Heart left ventricle (tissue), 13 donors: ENCODE data around the gene ADAMTS12.

ENCODE experiments used
- CTCF ChIP-seq, 12 donors: fragments of 200-600 bp; sonication (generic) in 4 of 12; IDR thresholded peaks; one replicate each; pipeline versions ENCODE4 v1.5.0 to v1.8.0; 2018 to 2022; ENCODE audit warnings: antibody characterized with exemption in 12 of 12, mild to moderate bottlenecking in 5 of 12
- POLR2A ChIP-seq, 2 donors: fragments of 450-650 bp; IDR thresholded peaks; one replicate each; pipeline ENCODE4 v1.6.1; 2017; ENCODE audit warnings: antibody characterized with exemption in 2 of 2, mild to moderate bottlenecking in 2 of 2, moderate library complexity in 2 of 2
- donor health status: ischemic (EF 13 %, LVEDD 7.1; RV severe dilation, severe dysfunction).
- donor health status: DM: no; HTN: yes; CAD: no.
- donor health status: DM: no; HTN: no; CAD: no.
- donor health status: ischemic (EF 25% LVEDD 6.9; RV normal size, moderate dysfunction).
- donor health status: ischemic (EF 25% LVEDD 5.7; RV mildly dilated, moderate dysfunction).
- donor health status: ischemic (EF 35%, LVEDD 5.7; RV mildly dilated, moderate dysfunction).
- donor health status: nonischemic (EF 11% LVEDD 7.7; RV severe dilation, severe dysfunction).
- donor health status: DM: yes; HTN: yes; CAD: no.
- donor health status: PGD.
- donor health status: ischemic (EF 29% LVEDD 5.4; RV normal size, mild dysfunction).
- donor health status: nonischemic (EF 23%, LVEDD 6.1; RV moderate dilation, normal function).

GRCh38 chr5:33834334-33834733, 57.5 kb downstream of the ADAMTS12 start:
- TF ChIP-seq CTCF (IDR thresholded peaks at IDR 0.05) (no peak), POLR2A (IDR thresholded peaks at IDR 0.05) (no peak)
